PC-3 (cell line): ENCODE results near the gene KERA.

Experiments
- EZH2 ChIP-seq: fragments of 300-600 bp; sonication (generic); IDR thresholded peaks from one replicate; pipeline ENCODE4 v1.6.1; 2017; ENCODE audit warnings: antibody characterized with exemption, mild to moderate bottlenecking, low read length; ENCODE audit not compliant: unreplicated experiment
- TF ChIP-seq, protein P1 (sequence below): fragments of 300-600 bp; sonication (generic); conservative IDR thresholded peaks from 2 replicates; pipeline ENCODE4 v1.5.1; 2017; ENCODE audit warnings: antibody characterized with exemption, low read depth, mild to moderate bottlenecking, low read length

DNA sequence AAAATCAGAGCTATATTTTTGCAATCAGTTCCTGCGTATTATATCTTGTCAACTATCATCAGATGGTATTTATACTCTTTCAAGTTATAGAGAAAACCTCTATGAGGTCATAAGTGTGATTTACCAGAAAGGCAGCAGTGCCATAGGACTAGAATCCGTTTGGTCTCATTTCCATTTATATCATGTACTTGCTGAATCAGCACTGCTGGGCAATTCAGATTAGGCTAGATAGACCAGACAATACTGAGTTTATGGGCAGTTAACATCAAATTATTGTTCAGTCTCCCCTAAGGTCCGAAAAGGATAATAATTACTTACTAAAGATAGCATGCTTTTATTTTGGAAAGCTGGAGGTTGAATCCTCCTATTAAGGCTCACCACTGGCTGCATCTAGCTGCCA is 6.8 kb upstream of the KERA start:
- TF ChIP-seq, protein P1, sequence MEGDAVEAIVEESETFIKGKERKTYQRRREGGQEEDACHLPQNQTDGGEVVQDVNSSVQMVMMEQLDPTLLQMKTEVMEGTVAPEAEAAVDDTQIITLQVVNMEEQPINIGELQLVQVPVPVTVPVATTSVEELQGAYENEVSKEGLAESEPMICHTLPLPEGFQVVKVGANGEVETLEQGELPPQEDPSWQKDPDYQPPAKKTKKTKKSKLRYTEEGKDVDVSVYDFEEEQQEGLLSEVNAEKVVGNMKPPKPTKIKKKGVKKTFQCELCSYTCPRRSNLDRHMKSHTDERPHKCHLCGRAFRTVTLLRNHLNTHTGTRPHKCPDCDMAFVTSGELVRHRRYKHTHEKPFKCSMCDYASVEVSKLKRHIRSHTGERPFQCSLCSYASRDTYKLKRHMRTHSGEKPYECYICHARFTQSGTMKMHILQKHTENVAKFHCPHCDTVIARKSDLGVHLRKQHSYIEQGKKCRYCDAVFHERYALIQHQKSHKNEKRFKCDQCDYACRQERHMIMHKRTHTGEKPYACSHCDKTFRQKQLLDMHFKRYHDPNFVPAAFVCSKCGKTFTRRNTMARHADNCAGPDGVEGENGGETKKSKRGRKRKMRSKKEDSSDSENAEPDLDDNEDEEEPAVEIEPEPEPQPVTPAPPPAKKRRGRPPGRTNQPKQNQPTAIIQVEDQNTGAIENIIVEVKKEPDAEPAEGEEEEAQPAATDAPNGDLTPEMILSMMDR, result no peak
- TF ChIP-seq EZH2, result no peak
